ENCODE data around the gene MPRIP.

- TF ChIP-seq POLR2A (IDR thresholded peaks at IDR 0.05) (no peak), CTCF (IDR thresholded peaks at IDR 0.05) (no peak)
Measured at GRCh38 chr17:17018612-17019429, 23.4 kb upstream of the MPRIP start.
